Activated B cell treated with CpG ODN at 0.5 μM for 24 hours (primary cell): Measurements from ENCODE around the gene FCRL4. TPM values are rescaled to one million over a fixed set of nuclear protein-coding genes. Genes with fewer than 3 reads are reported as not detected.

Source experiments
- ATAC-seq: fragments of 200-7000 bp; cut with Tn5 transposase; one replicate; pipeline ENCODE4 v1.10.0; 2021; ENCODE audit warnings: low read depth, mild to moderate bottlenecking, moderate library complexity
- CTCF ChIA-PET: fragments of 350-600 bp; sonication (Branson Sonifier 250); formaldehyde crosslinking; loops from one replicate; lab custom pipeline; 2021; ENCODE audit warnings: antibody characterized with exemption; lab: Charles Lee
- POLR2A ChIA-PET: fragments of 350-600 bp; sonication (Branson Sonifier 250); formaldehyde crosslinking; loops from one replicate; lab custom pipeline; 2021; ENCODE audit warnings: antibody characterized with exemption; lab: Charles Lee
- DNase-seq: peaks from one replicate; pipeline ENCODE4 v3.0.0; 2022
- H3K27ac Mint-ChIP-seq: one replicate; pipeline ENCODE4 v1.8.0; 2020; ENCODE audit warnings: mixed read lengths
- H3K27me3 Mint-ChIP-seq: one replicate; pipeline ENCODE4 v1.8.0; 2021; ENCODE audit warnings: mixed read lengths
- H3K36me3 Mint-ChIP-seq: one replicate; pipeline ENCODE4 v1.8.0; 2021; ENCODE audit warnings: low read depth, mixed read lengths
- H3K4me1 Mint-ChIP-seq: one replicate; pipeline ENCODE4 v1.8.0; 2021; ENCODE audit warnings: mixed read lengths
- H3K4me3 Mint-ChIP-seq: one replicate; pipeline ENCODE4 v1.8.0; 2020; ENCODE audit warnings: mild to moderate bottlenecking, mixed read lengths
- H3K9me3 Mint-ChIP-seq: one replicate; pipeline ENCODE4 v1.8.0; 2020; ENCODE audit warnings: mixed read lengths
- intact Hi-C: fragments of 100-400 bp; cut with micrococcal nuclease; formaldehyde crosslinking; loops from one replicate; pipeline ENCODE4 v1.15.1; 2024
- total RNA-seq: library from RNA; stranded (reverse); gene quantifications from 2 replicates; pipeline ENCODE4 v1.2.3, GENCODE V29; 2022
- TF ChIP-seq, protein P1 (sequence below): fragments of 200-600 bp; IDR thresholded peaks from one replicate; pipeline ENCODE4 v1.8.0; 2022; ENCODE audit warnings: antibody characterized with exemption, mild to moderate bottlenecking

Gene FCRL4
- total RNA-seq, 1 donor from 2014 or later: 6.3 TPM

- ChIA-PET POLR2A (no interaction called here), CTCF (no interaction called here)
- H3K27ac Mint-ChIP-seq: no peak overlapping the region
- peaks cover 81% of the 10 kb centered on the region for H3K36me3 Mint-ChIP-seq
- DNase-seq (no peak), ATAC-seq (no peak)
- H3K4me3 Mint-ChIP-seq: no peak overlapping the region
- no peaks in the 10 kb centered on the region for H3K27me3 Mint-ChIP-seq
- H3K4me1 Mint-ChIP-seq: peaks cover 53% of the 10 kb centered on the region
- intact Hi-C loops: no loop called here
- TF ChIP-seq, protein P1, sequence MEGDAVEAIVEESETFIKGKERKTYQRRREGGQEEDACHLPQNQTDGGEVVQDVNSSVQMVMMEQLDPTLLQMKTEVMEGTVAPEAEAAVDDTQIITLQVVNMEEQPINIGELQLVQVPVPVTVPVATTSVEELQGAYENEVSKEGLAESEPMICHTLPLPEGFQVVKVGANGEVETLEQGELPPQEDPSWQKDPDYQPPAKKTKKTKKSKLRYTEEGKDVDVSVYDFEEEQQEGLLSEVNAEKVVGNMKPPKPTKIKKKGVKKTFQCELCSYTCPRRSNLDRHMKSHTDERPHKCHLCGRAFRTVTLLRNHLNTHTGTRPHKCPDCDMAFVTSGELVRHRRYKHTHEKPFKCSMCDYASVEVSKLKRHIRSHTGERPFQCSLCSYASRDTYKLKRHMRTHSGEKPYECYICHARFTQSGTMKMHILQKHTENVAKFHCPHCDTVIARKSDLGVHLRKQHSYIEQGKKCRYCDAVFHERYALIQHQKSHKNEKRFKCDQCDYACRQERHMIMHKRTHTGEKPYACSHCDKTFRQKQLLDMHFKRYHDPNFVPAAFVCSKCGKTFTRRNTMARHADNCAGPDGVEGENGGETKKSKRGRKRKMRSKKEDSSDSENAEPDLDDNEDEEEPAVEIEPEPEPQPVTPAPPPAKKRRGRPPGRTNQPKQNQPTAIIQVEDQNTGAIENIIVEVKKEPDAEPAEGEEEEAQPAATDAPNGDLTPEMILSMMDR: no peak
- no peaks in the 10 kb centered on the region for H3K9me3 Mint-ChIP-seq
These were observed 55.2 kb downstream of the FCRL4 start for GRCh38 chr1:157542676-157543075.

GRCh38 chr1:157540852-157541251, 57.0 kb downstream of the FCRL4 start:
- H3K9me3 Mint-ChIP-seq: no peaks in the 10 kb centered on the region
- DNase-seq (no peak), ATAC-seq (peak; percentile 10)
- intact Hi-C loops: no loop called here
- H3K36me3 Mint-ChIP-seq: peaks cover 85% of the 10 kb centered on the region
- TF ChIP-seq, protein P1: no peak
- H3K27ac Mint-ChIP-seq: no peak overlapping the region
- ChIA-PET POLR2A (no interaction called here), CTCF (no interaction called here)
- no peak overlapping the region for H3K4me3 Mint-ChIP-seq
- no peaks in the 10 kb centered on the region for H3K27me3 Mint-ChIP-seq
- peaks cover 47% of the 10 kb centered on the region for H3K4me1 Mint-ChIP-seq

DNA sequence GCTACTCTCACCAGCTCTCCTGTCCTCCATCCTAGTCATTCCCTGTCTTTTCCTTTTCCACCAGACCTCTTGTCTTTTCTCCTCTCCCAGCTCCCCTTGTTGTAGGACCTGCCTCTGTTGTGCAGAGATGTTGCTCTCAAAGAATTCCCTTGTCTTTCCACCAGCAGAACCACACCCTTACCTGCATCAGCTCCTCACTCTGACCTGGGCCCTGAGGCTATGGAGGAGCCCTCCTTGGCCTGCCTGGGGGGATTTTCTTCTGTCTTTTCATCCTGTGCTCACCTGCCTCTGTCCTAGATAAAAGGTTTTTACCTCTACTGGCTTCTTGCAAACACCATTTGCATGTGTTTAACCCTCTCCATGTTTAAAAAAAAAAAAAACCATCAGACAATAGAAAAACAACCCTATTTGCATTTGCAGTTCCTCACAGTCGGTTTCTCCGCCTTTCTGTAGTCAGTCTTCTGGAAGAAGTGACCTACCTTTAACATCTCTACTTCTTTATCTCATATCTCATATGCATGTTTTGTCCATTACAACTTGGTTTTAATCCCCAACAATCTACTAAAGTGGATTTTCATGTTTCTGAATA, 57.6 kb downstream of the FCRL4 start:
- DNase-seq (no peak), ATAC-seq (no peak)
- no peaks in the 10 kb centered on the region for H3K27me3 Mint-ChIP-seq
- POLR2A ChIA-PET: no interaction called here
- H3K4me3 Mint-ChIP-seq: peak overlapping the region; percentile 41
- TF ChIP-seq, protein P1: no peak
- no peaks in the 10 kb centered on the region for H3K9me3 Mint-ChIP-seq
- CTCF ChIA-PET: interaction anchor here (0.7 to 1.6 kb wide), 2 partner anchors 30 to 40 kb away, joined by 4 to 7 read pairs; no protein-coding TSS in a partner anchor
- intact Hi-C loops: no loop called here
- peaks cover 83% of the 10 kb centered on the region for H3K36me3 Mint-ChIP-seq
- peaks cover 47% of the 10 kb centered on the region for H3K4me1 Mint-ChIP-seq
- H3K27ac Mint-ChIP-seq: peak overlapping the region; percentile 46

GRCh38 chr1:157539568-157539967, 58.3 kb downstream of the FCRL4 start:
- no peak overlapping the region for H3K27ac Mint-ChIP-seq
- ATAC-seq (no peak), DNase-seq (no peak)
- ChIA-PET POLR2A (interaction anchor here (0.6 to 0.7 kb wide), 2 partner anchors 13 to 265 kb away, joined by 3 read pairs; partner anchors contain the start of gene FCRL5), CTCF (interaction anchor here (0.7 to 1.6 kb wide), 2 partner anchors 30 to 41 kb away, joined by 4 to 7 read pairs; no protein-coding TSS in a partner anchor)
- no peaks in the 10 kb centered on the region for H3K9me3 Mint-ChIP-seq
- intact Hi-C loops: no loop called here
- peaks cover 47% of the 10 kb centered on the region for H3K4me1 Mint-ChIP-seq
- H3K27me3 Mint-ChIP-seq: no peaks in the 10 kb centered on the region
- no peak overlapping the region for H3K4me3 Mint-ChIP-seq
- TF ChIP-seq, protein P1: no peak
- H3K36me3 Mint-ChIP-seq: peaks cover 83% of the 10 kb centered on the region

GRCh38 chr1:157532569-157532968, 65.3 kb downstream of the FCRL4 start:
- no peak for DNase-seq
- Mint-ChIP-seq H3K4me3 (no peak overlapping the region), H3K9me3 (no peaks in the 10 kb centered on the region), H3K36me3 (peaks cover 66% of the 10 kb centered on the region), H3K27me3 (no peaks in the 10 kb centered on the region), H3K4me1 (peaks cover 28% of the 10 kb centered on the region), H3K27ac (no peak overlapping the region)
- ChIA-PET POLR2A (no interaction called here), CTCF (no interaction called here)
- TF ChIP-seq, protein P1: no peak
- ATAC-seq: no peak
- intact Hi-C loops: no loop called here
